Suprapubic skin (tissue), 4 donors: Measurements from ENCODE around the gene OOSP1. TPM values are rescaled to one million over a fixed set of nuclear protein-coding genes. Genes with fewer than 3 reads are reported as not detected.
"Not testable (repeated sequence)": the region's sequence is repeated elsewhere in the genome, so short reads cannot be mapped to it uniquely, and the experiment has no call there.

Experiments
- DNase-seq, 2 donors: peaks; one replicate each; pipeline ENCODE4 v3.0.0-alpha.2; 2019; ENCODE audit warnings: low spot score in 2 of 2
- H3K27ac ChIP-seq: fragments of 200-600 bp; sonication (generic); one replicate; pipeline ENCODE4 v1.5.1; 2019
- H3K27me3 ChIP-seq: fragments of 200-600 bp; sonication (generic); one replicate; pipeline ENCODE4 v1.5.1; 2019
- H3K36me3 ChIP-seq: fragments of 200-600 bp; sonication (generic); one replicate; pipeline ENCODE4 v1.5.1; 2019
- H3K4me1 ChIP-seq: fragments of 200-600 bp; sonication (generic); one replicate; pipeline ENCODE4 v1.5.1; 2019
- H3K4me3 ChIP-seq: fragments of 200-600 bp; sonication (generic); one replicate; pipeline ENCODE4 v1.5.1; 2019; ENCODE audit warnings: mild to moderate bottlenecking
- H3K9me3 ChIP-seq: fragments of 200-600 bp; sonication (generic); one replicate; pipeline ENCODE4 v1.5.1; 2019
- CTCF ChIP-seq, 2 donors: fragments of 200-600 bp in 1 of 2; fragments of 450-650 bp in 1 of 2; sonication (generic) in 1 of 2; IDR thresholded peaks; one replicate each; pipeline ENCODE4 v1.5.1; 2016 to 2019; ENCODE audit warnings: antibody characterized with exemption in 2 of 2, mild to moderate bottlenecking in 1 of 2, moderate library complexity in 1 of 2
- EP300 ChIP-seq: sonication (generic); formaldehyde crosslinking; IDR thresholded peaks from one replicate; pipeline ENCODE4 v1.6.1; 2017; ENCODE audit warnings: antibody characterized with exemption
- POLR2A ChIP-seq, 2 donors: fragments of 450-650 bp; IDR thresholded peaks; one replicate each; pipeline ENCODE4 v1.6.1; 2017; ENCODE audit warnings: antibody characterized with exemption in 2 of 2, mild to moderate bottlenecking in 2 of 2, moderate library complexity in 2 of 2
- POLR2AphosphoS5 ChIP-seq, 3 donors: sonication (generic); formaldehyde crosslinking; IDR thresholded peaks; one replicate each; pipeline ENCODE4 v1.6.1; 2017; ENCODE audit warnings: antibody characterized with exemption in 3 of 3
- WGBS: methylation state at CpG from one replicate; pipeline ENCODE4 v1.1.5; 2018; 5-methylcytosine and 5-hydroxymethylcytosine counted together
- total RNA-seq, 4 donors: library from RNA; depleted of rRNA; stranded (reverse); fragments of >200 nt; gene quantifications; one replicate each; pipeline ENCODE4 v1.1.0, GENCODE V29; 2016

The OOSP1 gene
- total RNA-seq, 4 donors from 2014 or later: not detected

- no peaks in the 10 kb centered on the region for H3K36me3 ChIP-seq
- no peak for DNase-seq
- H3K9me3 ChIP-seq: no peaks in the 10 kb centered on the region
- H3K4me1 ChIP-seq: peaks cover 12% of the 10 kb centered on the region
- H3K27me3 ChIP-seq: no peaks in the 10 kb centered on the region
- no peak overlapping the region for H3K27ac ChIP-seq
- no peak overlapping the region for H3K4me3 ChIP-seq
- no peak for TF ChIP-seq EP300
- no peak for TF ChIP-seq CTCF (IDR thresholded peaks at IDR 0.05)
- TF ChIP-seq POLR2A (IDR thresholded peaks at IDR 0.05): no peak
- TF ChIP-seq POLR2AphosphoS5 (IDR thresholded peaks at IDR 0.05): no peak
- WGBS: 69% methylated on average over 11 of the region's 11 CpGs
Measured at GRCh38 chr11:59899532-59899931, 38.7 kb upstream of the OOSP1 start.

GRCh38 chr11:59900366-59901126 is 37.7 kb upstream of the OOSP1 start:
- Histone ChIP-seq H3K27ac (no peak overlapping the region), H3K4me1 (peaks cover 12% of the 10 kb centered on the region), H3K4me3 (no peak overlapping the region), H3K9me3 (no peaks in the 10 kb centered on the region), H3K36me3 (no peaks in the 10 kb centered on the region), H3K27me3 (no peaks in the 10 kb centered on the region)
- no peak for TF ChIP-seq POLR2AphosphoS5 (IDR thresholded peaks at IDR 0.05)
- TF ChIP-seq EP300: no peak
- TF ChIP-seq POLR2A (IDR thresholded peaks at IDR 0.05): no peak
- TF ChIP-seq CTCF (IDR thresholded peaks at IDR 0.05): no peak
- no peak for DNase-seq
- 47% methylated on average over 6 of the region's 6 CpGs for WGBS

- Histone ChIP-seq H3K27ac (no peak overlapping the region), H3K27me3 (no peaks in the 10 kb centered on the region), H3K36me3 (no peaks in the 10 kb centered on the region), H3K4me3 (no peak overlapping the region), H3K9me3 (no peaks in the 10 kb centered on the region), H3K4me1 (peaks cover 12% of the 10 kb centered on the region)
- no peak for TF ChIP-seq CTCF (IDR thresholded peaks at IDR 0.05)
- no peak for TF ChIP-seq POLR2A (IDR thresholded peaks at IDR 0.05)
- no peak for TF ChIP-seq EP300
- TF ChIP-seq POLR2AphosphoS5 (IDR thresholded peaks at IDR 0.05): no peak
- 20% methylated on average over 1 of the region's 1 CpG for WGBS
- no peak for DNase-seq
Measured at GRCh38 chr11:59901306-59901705, 36.9 kb upstream of the OOSP1 start.

- not testable (repeated sequence) for H3K36me3 ChIP-seq, H3K27ac ChIP-seq, H3K9me3 ChIP-seq, H3K4me3 ChIP-seq, DNase-seq, H3K27me3 ChIP-seq
- H3K4me1 ChIP-seq: peaks cover 12% of the 10 kb centered on the region
- WGBS: 95% methylated on average over 2 of the region's 2 CpGs
Measured at GRCh38 chr11:59903569-59903968, 34.7 kb upstream of the OOSP1 start.

- H3K27me3 ChIP-seq: no peaks in the 10 kb centered on the region
- 84% methylated on average over 2 of the region's 2 CpGs for WGBS
Measured at GRCh38 chr11:59918480-59918879, 19.8 kb upstream of the OOSP1 start.

More at GRCh38 chr11:59918480-59918879, 19.8 kb upstream of the OOSP1 start:
- no peak overlapping the region for H3K4me3 ChIP-seq
- peaks cover 4% of the 10 kb centered on the region for H3K9me3 ChIP-seq
- no peak overlapping the region for H3K27ac ChIP-seq
- DNase-seq: no peak
- no peak for TF ChIP-seq EP300
- TF ChIP-seq POLR2A (IDR thresholded peaks at IDR 0.05): no peak
- TF ChIP-seq POLR2AphosphoS5 (IDR thresholded peaks at IDR 0.05): no peak
- no peak for TF ChIP-seq CTCF (IDR thresholded peaks at IDR 0.05)
- no peaks in the 10 kb centered on the region for H3K4me1 ChIP-seq
- H3K36me3 ChIP-seq: no peaks in the 10 kb centered on the region
